GM23338 (cell line): Measurements from ENCODE around the gene TRDMT1. TPM values are rescaled to one million over a fixed set of nuclear protein-coding genes. Genes with fewer than 3 reads are reported as not detected.

Experiments
- ATAC-seq: fragments of 200-7000 bp; cut with Tn5 transposase; 3 replicates; pipeline ENCODE4 v1.9.1; 2020
- DNase-seq: peaks from one replicate; pipeline ENCODE4 v3.0.0-alpha.2; 2015; ENCODE audit warnings: low spot score
- H2AFZ ChIP-seq: fragments of 200-600 bp; sonication (generic); 2 replicates; pipeline ENCODE4 v1.8.0; 2016; ENCODE audit warnings: antibody characterized with exemption, mild to moderate bottlenecking, moderate library complexity
- H3F3A ChIP-seq: fragments of 200-600 bp; sonication (generic); replicated peaks from 2 replicates; pipeline ENCODE4 v1.8.0; 2017; ENCODE audit warnings: antibody characterized with exemption, mixed run types, low read depth
- H3K27ac ChIP-seq: fragments of 200-600 bp; sonication (generic); 2 replicates; pipeline ENCODE4 v1.6.1; 2016; ENCODE audit warnings: low read depth
- H3K27me3 ChIP-seq: fragments of 200-600 bp; sonication (generic); 2 replicates; pipeline ENCODE4 v1.8.0; 2016; ENCODE audit warnings: mild to moderate bottlenecking, mixed run types, moderate library complexity; ENCODE audit not compliant: insufficient read depth
- H3K36me3 ChIP-seq: fragments of 200-600 bp; sonication (generic); 2 replicates; pipeline ENCODE4 v1.8.0; 2016; ENCODE audit warnings: mild to moderate bottlenecking; ENCODE audit not compliant: insufficient read depth
- H3K4me1 ChIP-seq: fragments of 200-600 bp; sonication (generic); 2 replicates; pipeline ENCODE4 v1.8.0; 2016; ENCODE audit warnings: mild to moderate bottlenecking, moderate library complexity; ENCODE audit not compliant: insufficient read depth
- H3K4me2 ChIP-seq: fragments of 200-600 bp; sonication (generic); 2 replicates; pipeline ENCODE4 v1.7.1; 2017; ENCODE audit warnings: mixed run types
- H3K4me3 ChIP-seq: fragments of 200-600 bp; sonication (generic); 2 replicates; pipeline ENCODE4 v1.6.1; 2016; ENCODE audit warnings: mixed run types
- H3K79me2 ChIP-seq: fragments of 200-600 bp; sonication (generic); replicated peaks from 2 replicates; pipeline ENCODE4 v1.8.0; 2017; ENCODE audit warnings: mild to moderate bottlenecking; ENCODE audit not compliant: insufficient read depth
- H3K9me2 ChIP-seq: fragments of 200-600 bp; sonication (generic); 2 replicates; pipeline ENCODE4 v1.8.0; 2017; ENCODE audit not compliant: insufficient read depth
- H4K20me1 ChIP-seq: fragments of 200-600 bp; sonication (generic); replicated peaks from 2 replicates; pipeline ENCODE4 v1.8.0; 2017; ENCODE audit warnings: mild to moderate bottlenecking; ENCODE audit not compliant: insufficient read depth
- H3K27ac Mint-ChIP-seq: 2 replicates; pipeline ENCODE4 v1.8.0; 2020; ENCODE audit warnings: inconsistent platforms, mild to moderate bottlenecking, moderate library complexity, mixed read lengths
- H3K27me3 Mint-ChIP-seq: 3 replicates; pipeline ENCODE4 v1.8.0; 2022; ENCODE audit warnings: low read depth, mild to moderate bottlenecking, moderate library complexity, mixed read lengths, inconsistent platforms; ENCODE audit not compliant: insufficient read depth, poor library complexity
- H3K36me3 Mint-ChIP-seq: 3 replicates; pipeline ENCODE4 v1.8.0; 2021; ENCODE audit warnings: low read depth, mild to moderate bottlenecking, inconsistent platforms, moderate library complexity, mixed read lengths
- H3K4me1 Mint-ChIP-seq: 3 replicates; pipeline ENCODE4 v1.8.0; 2020; ENCODE audit warnings: mild to moderate bottlenecking, inconsistent platforms, mixed read lengths
- H3K4me3 Mint-ChIP-seq: 3 replicates; pipeline ENCODE4 v1.8.0; 2021; ENCODE audit warnings: moderate library complexity, mild to moderate bottlenecking, inconsistent platforms, mixed read lengths
- H3K9me3 Mint-ChIP-seq: 3 replicates; pipeline ENCODE4 v1.8.0; 2020; ENCODE audit warnings: moderate library complexity, mild to moderate bottlenecking, inconsistent platforms, mixed read lengths
- CREB1 ChIP-seq: fragments of 250-450 bp; sonication (Bioruptor Pico); IDR thresholded peaks from 2 replicates; pipeline ENCODE4 v1.5.0; 2020; ENCODE audit warnings: low read depth, mild to moderate bottlenecking, moderate library complexity
- JUNB ChIP-seq: IDR thresholded peaks from one replicate; pipeline ENCODE4 v1.6.1; 2016; ENCODE audit warnings: antibody characterized with exemption; ENCODE audit not compliant: unreplicated experiment
- ZNF331 ChIP-seq: fragments of 250-450 bp; sonication (Bioruptor Pico); IDR thresholded peaks from 2 replicates; pipeline ENCODE4 v1.5.0; 2020; ENCODE audit warnings: low read depth, mild to moderate bottlenecking, moderate library complexity
- polyA plus RNA-seq: library from polyadenylated mRNA; unstranded; fragments of >200 nt; fragmentation: Nextera tagmentation; extraction: Ambion mirVana; gene quantifications from 2 replicates; pipeline ENCODE4 v1.2.1, GENCODE V29; 2016
- total RNA-seq: library from RNA; depleted of rRNA; stranded (reverse); fragments of >200 nt; shearing (Covaris generic); gene quantifications from 2 replicates; pipeline ENCODE4 v1.2.3, GENCODE V29; 2014
- TF ChIP-seq, protein P1 (sequence below): fragments of 250-450 bp; sonication (Bioruptor Pico); IDR thresholded peaks from 2 replicates; pipeline ENCODE4 v1.5.0; 2020; ENCODE audit warnings: mild to moderate bottlenecking, moderate library complexity
- TF ChIP-seq, protein P2 (sequence below): IDR thresholded peaks from one replicate; pipeline ENCODE4 v1.6.1; 2018; ENCODE audit warnings: antibody characterized with exemption; ENCODE audit not compliant: unreplicated experiment
- TF ChIP-seq, protein P3 (sequence below), 2 experiments: fragments of 200-600 bp in 1 of 2; sonication (generic) in 1 of 2; conservative IDR thresholded peaks; 2 replicates each; pipeline versions ENCODE4 v1.5.1 to v1.6.1; 2016 to 2017; ENCODE audit warnings: antibody characterized with exemption in 2 of 2, low read depth in 2 of 2, mild to moderate bottlenecking in 2 of 2, moderate library complexity in 1 of 2

The TRDMT1 gene
- total and polyA plus RNA-seq, 2 experiments from 2014 or later: 16.0 to 37.7 TPM

DNA sequence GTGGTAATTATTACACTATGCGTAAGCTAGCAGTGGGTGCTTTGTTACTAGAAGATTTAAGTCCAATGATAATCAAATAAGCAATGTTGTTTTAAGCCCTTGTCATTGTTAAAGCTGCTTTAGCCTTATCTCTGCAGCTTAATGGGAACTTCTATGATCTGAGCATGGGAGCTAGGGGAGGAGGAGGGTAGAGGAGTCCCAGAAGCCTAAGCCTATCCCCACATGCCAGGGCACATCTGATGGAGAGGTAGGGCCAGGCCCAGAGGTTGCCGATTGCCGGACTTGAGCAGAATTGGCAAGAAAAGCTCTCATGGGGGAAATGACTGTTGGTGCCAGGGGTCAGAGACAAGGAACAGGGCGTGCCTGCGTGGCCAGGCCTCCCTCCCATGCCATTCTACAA is 85.3 kb downstream of the TRDMT1 start (continued):
- TF ChIP-seq, protein P1, sequence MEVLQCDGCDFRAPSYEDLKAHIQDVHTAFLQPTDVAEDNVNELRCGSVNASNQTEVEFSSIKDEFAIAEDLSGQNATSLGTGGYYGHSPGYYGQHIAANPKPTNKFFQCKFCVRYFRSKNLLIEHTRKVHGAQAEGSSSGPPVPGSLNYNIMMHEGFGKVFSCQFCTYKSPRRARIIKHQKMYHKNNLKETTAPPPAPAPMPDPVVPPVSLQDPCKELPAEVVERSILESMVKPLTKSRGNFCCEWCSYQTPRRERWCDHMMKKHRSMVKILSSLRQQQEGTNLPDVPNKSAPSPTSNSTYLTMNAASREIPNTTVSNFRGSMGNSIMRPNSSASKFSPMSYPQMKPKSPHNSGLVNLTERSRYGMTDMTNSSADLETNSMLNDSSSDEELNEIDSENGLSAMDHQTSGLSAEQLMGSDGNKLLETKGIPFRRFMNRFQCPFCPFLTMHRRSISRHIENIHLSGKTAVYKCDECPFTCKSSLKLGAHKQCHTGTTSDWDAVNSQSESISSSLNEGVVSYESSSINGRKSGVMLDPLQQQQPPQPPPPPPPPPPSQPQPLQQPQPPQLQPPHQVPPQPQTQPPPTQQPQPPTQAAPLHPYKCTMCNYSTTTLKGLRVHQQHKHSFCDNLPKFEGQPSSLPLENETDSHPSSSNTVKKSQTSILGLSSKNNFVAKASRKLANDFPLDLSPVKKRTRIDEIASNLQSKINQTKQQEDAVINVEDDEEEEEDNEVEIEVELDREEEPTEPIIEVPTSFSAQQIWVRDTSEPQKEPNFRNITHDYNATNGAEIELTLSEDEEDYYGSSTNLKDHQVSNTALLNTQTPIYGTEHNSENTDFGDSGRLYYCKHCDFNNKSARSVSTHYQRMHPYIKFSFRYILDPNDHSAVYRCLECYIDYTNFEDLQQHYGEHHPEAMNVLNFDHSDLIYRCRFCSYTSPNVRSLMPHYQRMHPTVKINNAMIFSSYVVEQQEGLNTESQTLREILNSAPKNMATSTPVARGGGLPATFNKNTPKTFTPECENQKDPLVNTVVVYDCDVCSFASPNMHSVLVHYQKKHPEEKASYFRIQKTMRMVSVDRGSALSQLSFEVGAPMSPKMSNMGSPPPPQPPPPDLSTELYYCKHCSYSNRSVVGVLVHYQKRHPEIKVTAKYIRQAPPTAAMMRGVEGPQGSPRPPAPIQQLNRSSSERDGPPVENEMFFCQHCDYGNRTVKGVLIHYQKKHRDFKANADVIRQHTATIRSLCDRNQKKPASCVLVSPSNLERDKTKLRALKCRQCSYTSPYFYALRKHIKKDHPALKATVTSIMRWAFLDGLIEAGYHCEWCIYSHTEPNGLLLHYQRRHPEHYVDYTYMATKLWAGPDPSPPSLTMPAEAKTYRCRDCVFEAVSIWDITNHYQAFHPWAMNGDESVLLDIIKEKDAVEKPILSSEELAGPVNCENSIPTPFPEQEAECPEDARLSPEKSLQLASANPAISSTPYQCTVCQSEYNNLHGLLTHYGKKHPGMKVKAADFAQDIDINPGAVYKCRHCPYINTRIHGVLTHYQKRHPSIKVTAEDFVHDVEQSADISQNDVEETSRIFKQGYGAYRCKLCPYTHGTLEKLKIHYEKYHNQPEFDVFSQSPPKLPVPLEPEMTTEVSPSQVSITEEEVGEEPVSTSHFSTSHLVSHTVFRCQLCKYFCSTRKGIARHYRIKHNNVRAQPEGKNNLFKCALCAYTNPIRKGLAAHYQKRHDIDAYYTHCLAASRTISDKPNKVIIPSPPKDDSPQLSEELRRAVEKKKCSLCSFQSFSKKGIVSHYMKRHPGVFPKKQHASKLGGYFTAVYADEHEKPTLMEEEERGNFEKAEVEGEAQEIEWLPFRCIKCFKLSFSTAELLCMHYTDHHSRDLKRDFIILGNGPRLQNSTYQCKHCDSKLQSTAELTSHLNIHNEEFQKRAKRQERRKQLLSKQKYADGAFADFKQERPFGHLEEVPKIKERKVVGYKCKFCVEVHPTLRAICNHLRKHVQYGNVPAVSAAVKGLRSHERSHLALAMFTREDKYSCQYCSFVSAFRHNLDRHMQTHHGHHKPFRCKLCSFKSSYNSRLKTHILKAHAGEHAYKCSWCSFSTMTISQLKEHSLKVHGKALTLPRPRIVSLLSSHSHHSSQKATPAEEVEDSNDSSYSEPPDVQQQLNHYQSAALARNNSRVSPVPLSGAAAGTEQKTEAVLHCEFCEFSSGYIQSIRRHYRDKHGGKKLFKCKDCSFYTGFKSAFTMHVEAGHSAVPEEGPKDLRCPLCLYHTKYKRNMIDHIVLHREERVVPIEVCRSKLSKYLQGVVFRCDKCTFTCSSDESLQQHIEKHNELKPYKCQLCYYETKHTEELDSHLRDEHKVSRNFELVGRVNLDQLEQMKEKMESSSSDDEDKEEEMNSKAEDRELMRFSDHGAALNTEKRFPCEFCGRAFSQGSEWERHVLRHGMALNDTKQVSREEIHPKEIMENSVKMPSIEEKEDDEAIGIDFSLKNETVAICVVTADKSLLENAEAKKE (CRISPR knock-in tag): no peak
- TF ChIP-seq, protein P2, sequence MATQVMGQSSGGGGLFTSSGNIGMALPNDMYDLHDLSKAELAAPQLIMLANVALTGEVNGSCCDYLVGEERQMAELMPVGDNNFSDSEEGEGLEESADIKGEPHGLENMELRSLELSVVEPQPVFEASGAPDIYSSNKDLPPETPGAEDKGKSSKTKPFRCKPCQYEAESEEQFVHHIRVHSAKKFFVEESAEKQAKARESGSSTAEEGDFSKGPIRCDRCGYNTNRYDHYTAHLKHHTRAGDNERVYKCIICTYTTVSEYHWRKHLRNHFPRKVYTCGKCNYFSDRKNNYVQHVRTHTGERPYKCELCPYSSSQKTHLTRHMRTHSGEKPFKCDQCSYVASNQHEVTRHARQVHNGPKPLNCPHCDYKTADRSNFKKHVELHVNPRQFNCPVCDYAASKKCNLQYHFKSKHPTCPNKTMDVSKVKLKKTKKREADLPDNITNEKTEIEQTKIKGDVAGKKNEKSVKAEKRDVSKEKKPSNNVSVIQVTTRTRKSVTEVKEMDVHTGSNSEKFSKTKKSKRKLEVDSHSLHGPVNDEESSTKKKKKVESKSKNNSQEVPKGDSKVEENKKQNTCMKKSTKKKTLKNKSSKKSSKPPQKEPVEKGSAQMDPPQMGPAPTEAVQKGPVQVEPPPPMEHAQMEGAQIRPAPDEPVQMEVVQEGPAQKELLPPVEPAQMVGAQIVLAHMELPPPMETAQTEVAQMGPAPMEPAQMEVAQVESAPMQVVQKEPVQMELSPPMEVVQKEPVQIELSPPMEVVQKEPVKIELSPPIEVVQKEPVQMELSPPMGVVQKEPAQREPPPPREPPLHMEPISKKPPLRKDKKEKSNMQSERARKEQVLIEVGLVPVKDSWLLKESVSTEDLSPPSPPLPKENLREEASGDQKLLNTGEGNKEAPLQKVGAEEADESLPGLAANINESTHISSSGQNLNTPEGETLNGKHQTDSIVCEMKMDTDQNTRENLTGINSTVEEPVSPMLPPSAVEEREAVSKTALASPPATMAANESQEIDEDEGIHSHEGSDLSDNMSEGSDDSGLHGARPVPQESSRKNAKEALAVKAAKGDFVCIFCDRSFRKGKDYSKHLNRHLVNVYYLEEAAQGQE: no peak
- TF ChIP-seq CREB1 (CRISPR knock-in tag): no peak
- no peak for TF ChIP-seq JUNB

DNA sequence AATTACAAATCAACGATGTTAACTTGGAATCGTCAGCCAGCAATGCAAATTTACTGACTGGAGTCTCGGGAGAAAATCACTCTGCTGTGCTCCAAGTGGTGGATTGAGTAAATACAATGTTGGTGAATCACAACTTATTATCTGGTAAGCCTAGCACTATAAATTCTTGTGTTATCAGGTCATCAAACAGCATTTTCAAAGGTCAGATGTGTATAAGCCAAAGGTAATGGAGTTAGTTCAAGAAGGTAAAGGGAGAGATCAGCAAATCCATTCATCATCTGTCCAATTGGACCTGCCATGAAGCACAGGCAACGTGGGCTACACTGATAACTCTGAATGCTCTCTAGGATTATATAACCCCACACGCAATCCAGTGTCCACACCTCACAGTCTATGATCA is 85.8 kb downstream of the TRDMT1 start:
- Histone ChIP-seq H3K4me1 (no peaks in the 10 kb centered on the region), H3K4me2 (no peak overlapping the region), H4K20me1 (no peaks in the 10 kb centered on the region), H3K27ac (no peak overlapping the region), H3K36me3 (no peaks in the 10 kb centered on the region), H3K9me2 (no peaks in the 10 kb centered on the region), H3K4me3 (no peak overlapping the region), H2AFZ (no peak overlapping the region), H3K27me3 (no peaks in the 10 kb centered on the region), H3K79me2 (no peaks in the 10 kb centered on the region), H3F3A (no peaks in the 10 kb centered on the region)
- DNase-seq: peak; percentile 25
- Mint-ChIP-seq H3K9me3 (no peaks in the 10 kb centered on the region), H3K4me1 (no peaks in the 10 kb centered on the region), H3K27ac (no peak overlapping the region), H3K4me3 (no peak overlapping the region), H3K36me3 (no peaks in the 10 kb centered on the region), H3K27me3 (no peaks in the 10 kb centered on the region)
- no peak for ATAC-seq
- TF ChIP-seq, protein P3, sequence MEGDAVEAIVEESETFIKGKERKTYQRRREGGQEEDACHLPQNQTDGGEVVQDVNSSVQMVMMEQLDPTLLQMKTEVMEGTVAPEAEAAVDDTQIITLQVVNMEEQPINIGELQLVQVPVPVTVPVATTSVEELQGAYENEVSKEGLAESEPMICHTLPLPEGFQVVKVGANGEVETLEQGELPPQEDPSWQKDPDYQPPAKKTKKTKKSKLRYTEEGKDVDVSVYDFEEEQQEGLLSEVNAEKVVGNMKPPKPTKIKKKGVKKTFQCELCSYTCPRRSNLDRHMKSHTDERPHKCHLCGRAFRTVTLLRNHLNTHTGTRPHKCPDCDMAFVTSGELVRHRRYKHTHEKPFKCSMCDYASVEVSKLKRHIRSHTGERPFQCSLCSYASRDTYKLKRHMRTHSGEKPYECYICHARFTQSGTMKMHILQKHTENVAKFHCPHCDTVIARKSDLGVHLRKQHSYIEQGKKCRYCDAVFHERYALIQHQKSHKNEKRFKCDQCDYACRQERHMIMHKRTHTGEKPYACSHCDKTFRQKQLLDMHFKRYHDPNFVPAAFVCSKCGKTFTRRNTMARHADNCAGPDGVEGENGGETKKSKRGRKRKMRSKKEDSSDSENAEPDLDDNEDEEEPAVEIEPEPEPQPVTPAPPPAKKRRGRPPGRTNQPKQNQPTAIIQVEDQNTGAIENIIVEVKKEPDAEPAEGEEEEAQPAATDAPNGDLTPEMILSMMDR (conservative IDR thresholded peaks at IDR 0.05; ENCODE audit: low read depth in 2 of 2): no peak
- no peak for TF ChIP-seq ZNF331 (CRISPR knock-in tag)
